HG03139 (cell line): ENCODE results near the gene DISP3.
"Not testable (repeated sequence)": the region's sequence is repeated elsewhere in the genome, so short reads cannot be mapped to it uniquely, and the experiment has no call there.

Experiments used
- ATAC-seq: cut with Tn5 transposase; IDR thresholded peaks from one replicate; pipeline ENCODE4 v1.9.1; 2021; ENCODE audit not compliant: unreplicated experiment

DISP3 gene

DNA sequence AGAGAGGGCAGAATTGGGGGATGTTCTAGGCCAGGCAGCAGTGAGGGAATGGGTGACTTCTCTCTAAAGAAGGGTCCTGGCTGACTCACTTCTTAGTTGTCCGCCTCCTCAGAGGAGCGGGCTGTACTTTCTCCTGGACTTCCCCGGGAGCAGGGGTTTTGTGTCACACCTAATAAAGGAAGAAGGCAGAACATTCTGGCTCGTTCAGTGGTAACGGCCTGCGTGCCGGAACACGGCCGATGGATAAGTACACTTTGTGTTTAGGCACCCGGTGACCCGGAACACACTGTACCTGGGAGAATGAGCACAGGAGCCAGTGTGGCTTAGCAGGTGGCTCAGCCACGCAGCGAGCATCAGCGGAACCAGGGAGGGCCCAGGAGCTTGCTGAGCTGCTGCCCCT lies 90.6 kb downstream of the DISP3 start:
- no peak for ATAC-seq

DNA sequence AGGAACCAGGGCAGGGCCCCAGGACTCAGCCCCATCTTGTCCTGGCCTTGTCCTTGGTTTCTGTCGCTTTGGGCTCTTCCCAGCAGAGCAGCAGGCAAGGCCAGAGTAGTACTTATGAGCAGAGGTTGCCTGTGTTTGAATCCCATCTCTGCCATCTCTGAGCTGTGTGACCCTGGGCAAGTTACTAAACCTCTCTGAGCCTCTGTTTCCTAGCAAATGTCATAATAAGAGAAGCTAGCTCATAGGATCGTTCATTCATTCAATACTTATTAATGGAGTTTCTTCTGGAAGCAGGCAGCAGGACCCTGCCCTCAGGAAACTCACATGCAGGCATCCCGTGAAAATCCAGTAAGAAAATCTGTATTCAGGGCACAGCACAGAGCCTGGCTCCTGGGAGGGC lies 91.0 kb downstream of the DISP3 start:
- no peak for ATAC-seq

GRCh38 chr1:11570821-11571380 lies 91.9 kb downstream of the DISP3 start:
- no peak for ATAC-seq

DNA sequence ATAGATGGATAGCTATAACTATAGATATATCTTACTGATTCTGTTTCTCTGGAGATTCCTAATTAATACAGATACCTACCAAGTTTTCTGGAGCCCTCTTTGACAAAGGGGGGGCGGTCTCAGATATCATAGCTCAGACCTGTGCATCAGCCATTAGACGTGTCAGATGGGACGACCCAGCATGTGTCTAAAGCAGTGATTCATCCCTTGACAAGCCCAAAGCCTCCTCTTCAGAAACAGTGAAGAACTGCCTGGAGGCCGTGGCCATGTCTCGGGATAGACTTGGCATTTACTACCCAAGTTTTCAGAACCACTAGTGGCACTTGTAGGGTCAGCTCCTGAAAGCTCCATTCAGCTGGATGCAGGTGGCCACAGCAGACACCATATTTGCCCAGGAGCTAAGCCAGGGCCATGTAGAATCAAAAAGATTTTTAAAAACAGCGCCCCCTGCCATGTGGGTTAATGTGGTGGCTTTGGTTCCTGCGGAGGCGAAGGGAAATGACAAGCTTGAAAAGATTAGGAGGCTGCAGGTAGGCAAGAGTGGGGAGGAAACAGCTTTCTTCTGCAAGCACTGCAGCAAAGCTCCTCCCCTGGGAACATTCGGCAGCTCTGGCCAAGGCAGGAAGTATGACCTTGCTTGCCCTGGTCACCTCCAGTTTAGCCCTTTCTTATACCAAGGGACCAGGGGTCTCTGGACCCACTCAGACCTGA lies 93.1 kb downstream of the DISP3 start:
- no peak for ATAC-seq

GRCh38 chr1:11573116-11573692 lies 94.2 kb downstream of the DISP3 start:
- no peak for ATAC-seq

DNA sequence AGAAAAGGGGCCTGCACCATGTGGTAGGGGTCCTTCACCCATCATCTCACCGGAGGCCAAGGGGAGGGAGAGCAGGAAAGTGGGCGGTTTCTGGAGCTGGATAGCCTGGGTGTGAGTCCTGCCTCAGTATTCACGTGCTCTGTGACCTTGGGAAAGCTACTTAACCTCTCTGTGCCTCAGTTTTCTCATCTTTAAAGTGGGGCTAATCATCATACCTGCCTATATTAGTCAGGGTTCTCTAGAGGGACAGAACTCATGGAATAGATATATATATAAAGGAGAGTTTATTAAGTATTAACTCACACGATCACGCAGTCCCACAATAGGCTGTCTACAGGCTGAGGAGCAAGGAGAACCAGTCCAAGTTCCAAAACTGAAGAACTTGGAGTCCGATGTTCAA lies 96.6 kb downstream of the DISP3 start:
- ATAC-seq: no peak

GRCh38 chr1:11576109-11576875 lies 97.3 kb downstream of the DISP3 start:
- ATAC-seq: no peak

GRCh38 chr1:11578004-11578403 lies 99.0 kb downstream of the DISP3 start:
- ATAC-seq: no peak

DNA sequence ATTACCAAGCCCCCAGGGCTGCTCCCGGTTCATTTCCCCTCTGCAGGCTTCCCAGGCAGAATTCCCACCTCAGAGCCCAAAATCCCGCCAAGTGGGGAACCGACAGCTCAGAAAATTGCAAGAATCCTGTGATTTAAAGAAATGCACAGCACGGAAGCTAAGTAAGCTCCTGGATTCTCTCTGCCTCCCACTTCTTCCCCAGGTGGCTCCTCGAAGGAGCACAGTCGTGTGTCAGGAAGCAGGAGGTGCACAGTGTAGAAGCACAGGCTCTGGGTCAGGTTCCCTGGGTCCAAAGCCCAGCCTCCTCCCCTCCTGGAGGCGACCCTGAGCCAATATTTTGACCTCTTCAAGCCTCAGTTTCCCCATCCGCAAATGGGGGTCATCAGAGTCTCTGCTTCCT lies 100.6 kb downstream of the DISP3 start:
- no peak for ATAC-seq

GRCh38 chr1:11580049-11580448 lies 101.1 kb downstream of the DISP3 start:
- ATAC-seq: not testable (repeated sequence)

GRCh38 chr1:11581445-11581991 lies 102.6 kb downstream of the DISP3 start:
- no peak for ATAC-seq

- ATAC-seq: no peak
Measured at GRCh38 chr1:11585389-11585788, 106.4 kb downstream of the DISP3 start.
